ENCODE data around the gene TMEM178B. TPM values are rescaled to one million over a fixed set of nuclear protein-coding genes. Genes with fewer than 3 reads are reported as not detected.
"Not testable (repeated sequence)": the region's sequence is repeated elsewhere in the genome, so short reads cannot be mapped to it uniquely, and the experiment has no call there.

The TMEM178B gene
- total RNA-seq, 1 experiment from 2014 or later = not detected

GRCh38 chr7:141402277-141402996 is 328.6 kb downstream of the TMEM178B start:
- peak; percentile 28 for DNase-seq
- Histone ChIP-seq H4K20me1 (ENCODE audit: insufficient read depth, low read depth, low read length) (no peaks in the 10 kb centered on the region), H3K9ac (ENCODE audit: low read length) (no peak overlapping the region), H2AFZ (ENCODE audit: low read length) (no peak overlapping the region), H3K27ac (ENCODE audit: low read length) (no peak overlapping the region), H3K79me2 (ENCODE audit: low read length) (no peaks in the 10 kb centered on the region), H3K4me3 (ENCODE audit: low read length) (no peak overlapping the region), H3K4me2 (ENCODE audit: low read depth, low read length, poor library complexity, severe bottlenecking) (no peak overlapping the region), H3K27me3 (ENCODE audit: low read length) (no peaks in the 10 kb centered on the region), H3K9me3 (ENCODE audit: low read length) (no peaks in the 10 kb centered on the region), H3K9me2 (replicated peaks; ENCODE audit: insufficient read depth, low read length) (no peaks in the 10 kb centered on the region), H3K4me1 (ENCODE audit: low read length) (no peaks in the 10 kb centered on the region), H3K36me3 (ENCODE audit: insufficient read depth, low read length) (no peaks in the 10 kb centered on the region)

GRCh38 chr7:141403846-141404245 is 330.0 kb downstream of the TMEM178B start:
- not testable (repeated sequence) for H3K79me2 ChIP-seq (ENCODE audit: low read length); H2AFZ ChIP-seq (ENCODE audit: low read length); H3K4me1 ChIP-seq (ENCODE audit: low read length); H3K27me3 ChIP-seq (ENCODE audit: low read length); H4K20me1 ChIP-seq (ENCODE audit: insufficient read depth, low read depth, low read length); H3K9me2 ChIP-seq (replicated peaks; ENCODE audit: insufficient read depth, low read length); H3K36me3 ChIP-seq (ENCODE audit: insufficient read depth, low read length); H3K27ac ChIP-seq (ENCODE audit: low read length); H3K4me2 ChIP-seq (ENCODE audit: low read depth, low read length, poor library complexity, severe bottlenecking); H3K9me3 ChIP-seq (ENCODE audit: low read length); H3K4me3 ChIP-seq (ENCODE audit: low read length); H3K9ac ChIP-seq (ENCODE audit: low read length)
- DNase-seq = peak; percentile 9

GRCh38 chr7:141406347-141406746 is 332.5 kb downstream of the TMEM178B start:
- no peaks in the 10 kb centered on the region for H3K36me3 ChIP-seq (ENCODE audit: insufficient read depth, low read length)
- H3K79me2 ChIP-seq (ENCODE audit: low read length) = no peaks in the 10 kb centered on the region
- no peak overlapping the region for H2AFZ ChIP-seq (ENCODE audit: low read length)
- no peaks in the 10 kb centered on the region for H3K9me2 ChIP-seq (replicated peaks; ENCODE audit: insufficient read depth, low read length)
- H3K4me1 ChIP-seq (ENCODE audit: low read length) = no peaks in the 10 kb centered on the region
- H3K9ac ChIP-seq (ENCODE audit: low read length) = no peak overlapping the region
- no peaks in the 10 kb centered on the region for H3K27me3 ChIP-seq (ENCODE audit: low read length)
- H4K20me1 ChIP-seq (ENCODE audit: insufficient read depth, low read depth, low read length) = no peaks in the 10 kb centered on the region
- no peak overlapping the region for H3K4me2 ChIP-seq (ENCODE audit: low read depth, low read length, poor library complexity, severe bottlenecking)
- DNase-seq = no peak
- H3K27ac ChIP-seq (ENCODE audit: low read length) = no peak overlapping the region
- H3K9me3 ChIP-seq (ENCODE audit: low read length) = no peaks in the 10 kb centered on the region
- no peak overlapping the region for H3K4me3 ChIP-seq (ENCODE audit: low read length)

GRCh38 chr7:141407893-141408292 is 334.0 kb downstream of the TMEM178B start:
- Histone ChIP-seq H3K9ac (ENCODE audit: low read length) (no peak overlapping the region), H4K20me1 (ENCODE audit: insufficient read depth, low read depth, low read length) (no peaks in the 10 kb centered on the region), H3K79me2 (ENCODE audit: low read length) (no peaks in the 10 kb centered on the region), H3K4me2 (ENCODE audit: low read depth, low read length, poor library complexity, severe bottlenecking) (no peak overlapping the region), H2AFZ (ENCODE audit: low read length) (no peak overlapping the region), H3K9me3 (ENCODE audit: low read length) (no peaks in the 10 kb centered on the region), H3K36me3 (ENCODE audit: insufficient read depth, low read length) (no peaks in the 10 kb centered on the region), H3K27me3 (ENCODE audit: low read length) (no peaks in the 10 kb centered on the region), H3K4me1 (ENCODE audit: low read length) (no peaks in the 10 kb centered on the region), H3K4me3 (ENCODE audit: low read length) (no peak overlapping the region), H3K27ac (ENCODE audit: low read length) (no peak overlapping the region), H3K9me2 (replicated peaks; ENCODE audit: insufficient read depth, low read length) (no peaks in the 10 kb centered on the region)
- DNase-seq = peak; percentile 28

- Histone ChIP-seq H3K4me2 (ENCODE audit: low read depth, low read length, poor library complexity, severe bottlenecking) (no peak overlapping the region), H3K79me2 (ENCODE audit: low read length) (no peaks in the 10 kb centered on the region), H3K9me3 (ENCODE audit: low read length) (no peaks in the 10 kb centered on the region), H3K9me2 (replicated peaks; ENCODE audit: insufficient read depth, low read length) (no peaks in the 10 kb centered on the region), H4K20me1 (ENCODE audit: insufficient read depth, low read depth, low read length) (no peaks in the 10 kb centered on the region), H3K9ac (ENCODE audit: low read length) (no peak overlapping the region), H3K27me3 (ENCODE audit: low read length) (no peaks in the 10 kb centered on the region), H3K4me3 (ENCODE audit: low read length) (no peak overlapping the region), H2AFZ (ENCODE audit: low read length) (no peak overlapping the region), H3K27ac (ENCODE audit: low read length) (no peak overlapping the region), H3K36me3 (ENCODE audit: insufficient read depth, low read length) (no peaks in the 10 kb centered on the region), H3K4me1 (ENCODE audit: low read length) (no peaks in the 10 kb centered on the region)
- no peak for DNase-seq
Observed at GRCh38 chr7:141408440-141408839, 334.6 kb downstream of the TMEM178B start.

- H4K20me1 ChIP-seq (ENCODE audit: insufficient read depth, low read depth, low read length) = no peaks in the 10 kb centered on the region
- no peaks in the 10 kb centered on the region for H3K9me2 ChIP-seq (replicated peaks; ENCODE audit: insufficient read depth, low read length)
- no peak overlapping the region for H2AFZ ChIP-seq (ENCODE audit: low read length)
- H3K9ac ChIP-seq (ENCODE audit: low read length) = no peak overlapping the region
- no peak overlapping the region for H3K4me2 ChIP-seq (ENCODE audit: low read depth, low read length, poor library complexity, severe bottlenecking)
- no peaks in the 10 kb centered on the region for H3K79me2 ChIP-seq (ENCODE audit: low read length)
- no peak overlapping the region for H3K27ac ChIP-seq (ENCODE audit: low read length)
- H3K4me1 ChIP-seq (ENCODE audit: low read length) = no peaks in the 10 kb centered on the region
- no peaks in the 10 kb centered on the region for H3K36me3 ChIP-seq (ENCODE audit: insufficient read depth, low read length)
- H3K4me3 ChIP-seq (ENCODE audit: low read length) = no peak overlapping the region
- H3K9me3 ChIP-seq (ENCODE audit: low read length) = no peaks in the 10 kb centered on the region
- DNase-seq = no peak
- H3K27me3 ChIP-seq (ENCODE audit: low read length) = no peaks in the 10 kb centered on the region
Observed at GRCh38 chr7:141409219-141409618, 335.4 kb downstream of the TMEM178B start.

- Histone ChIP-seq H3K9me2 (replicated peaks; ENCODE audit: insufficient read depth, low read length) (no peaks in the 10 kb centered on the region), H4K20me1 (ENCODE audit: insufficient read depth, low read depth, low read length) (no peaks in the 10 kb centered on the region), H3K4me2 (ENCODE audit: low read depth, low read length, poor library complexity, severe bottlenecking) (no peak overlapping the region), H2AFZ (ENCODE audit: low read length) (no peak overlapping the region), H3K36me3 (ENCODE audit: insufficient read depth, low read length) (no peaks in the 10 kb centered on the region), H3K27ac (ENCODE audit: low read length) (no peak overlapping the region), H3K79me2 (ENCODE audit: low read length) (no peaks in the 10 kb centered on the region), H3K4me1 (ENCODE audit: low read length) (no peaks in the 10 kb centered on the region), H3K4me3 (ENCODE audit: low read length) (no peak overlapping the region), H3K27me3 (ENCODE audit: low read length) (no peaks in the 10 kb centered on the region), H3K9me3 (ENCODE audit: low read length) (no peaks in the 10 kb centered on the region), H3K9ac (ENCODE audit: low read length) (no peak overlapping the region)
- DNase-seq = peak; percentile 36
Observed at GRCh38 chr7:141409801-141410329, 336.0 kb downstream of the TMEM178B start.

GRCh38 chr7:141410353-141411000 is 336.6 kb downstream of the TMEM178B start:
- H3K9me3 ChIP-seq (ENCODE audit: low read length) = no peaks in the 10 kb centered on the region
- DNase-seq = no peak
- H3K9ac ChIP-seq (ENCODE audit: low read length) = no peak overlapping the region
- H3K27ac ChIP-seq (ENCODE audit: low read length) = no peak overlapping the region
- no peaks in the 10 kb centered on the region for H3K9me2 ChIP-seq (replicated peaks; ENCODE audit: insufficient read depth, low read length)
- H3K79me2 ChIP-seq (ENCODE audit: low read length) = no peaks in the 10 kb centered on the region
- no peak overlapping the region for H3K4me2 ChIP-seq (ENCODE audit: low read depth, low read length, poor library complexity, severe bottlenecking)
- H3K27me3 ChIP-seq (ENCODE audit: low read length) = no peaks in the 10 kb centered on the region
- no peaks in the 10 kb centered on the region for H3K36me3 ChIP-seq (ENCODE audit: insufficient read depth, low read length)
- H4K20me1 ChIP-seq (ENCODE audit: insufficient read depth, low read depth, low read length) = no peaks in the 10 kb centered on the region
- no peak overlapping the region for H3K4me3 ChIP-seq (ENCODE audit: low read length)
- no peaks in the 10 kb centered on the region for H3K4me1 ChIP-seq (ENCODE audit: low read length)
- H2AFZ ChIP-seq (ENCODE audit: low read length) = no peak overlapping the region

All from Karpas-422 (cell line).